GM19025 (cell line): ENCODE results near the gene MAGI3.
"Not testable (repeated sequence)": the region's sequence is repeated elsewhere in the genome, so short reads cannot be mapped to it uniquely, and the experiment has no call there.

Experiments
- ATAC-seq: cut with Tn5 transposase; IDR thresholded peaks from one replicate; pipeline ENCODE4 v1.9.1; 2021; ENCODE audit warnings: mild to moderate bottlenecking, low read depth, moderate library complexity; ENCODE audit not compliant: unreplicated experiment

The MAGI3 gene

DNA sequence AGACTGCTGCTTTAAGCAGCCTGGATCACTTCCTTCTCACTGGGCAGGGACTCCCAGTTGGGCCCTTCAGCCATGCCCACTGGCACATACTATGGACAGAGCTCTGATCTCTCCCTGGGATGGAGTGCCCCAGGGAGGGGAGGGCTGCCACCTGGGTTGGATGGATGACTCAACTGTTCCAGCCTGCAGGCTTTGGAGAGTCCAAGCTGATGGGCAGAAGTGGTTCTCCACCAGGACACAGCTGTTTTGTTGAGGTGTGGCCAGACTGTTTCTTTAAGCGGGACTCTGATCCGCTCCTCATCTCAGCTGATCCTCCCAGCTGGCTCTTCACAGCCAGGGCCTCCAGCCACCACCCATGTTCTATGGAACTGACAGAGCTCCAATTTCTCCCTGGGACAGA is 166.9 kb downstream of the MAGI3 start:
- ATAC-seq, result no peak

DNA sequence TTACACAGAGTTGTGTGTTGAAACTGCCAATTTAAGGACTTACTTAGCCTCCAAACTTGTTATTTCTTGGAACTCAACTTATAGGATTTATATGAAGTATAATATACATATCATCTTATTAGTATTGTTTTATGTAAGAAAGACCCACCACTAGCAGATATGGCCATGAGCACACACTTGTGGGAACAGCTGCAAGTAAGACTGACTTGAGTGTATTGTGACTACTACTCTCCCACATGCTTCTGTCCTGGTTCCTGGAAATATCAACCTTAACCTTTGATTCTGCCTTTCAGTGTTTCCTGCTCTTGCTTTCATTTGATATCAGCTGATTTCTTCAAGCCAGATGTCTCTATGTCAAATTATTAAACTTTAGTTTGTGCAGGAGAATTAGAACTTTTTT is 175.3 kb downstream of the MAGI3 start:
- no peak for ATAC-seq

DNA sequence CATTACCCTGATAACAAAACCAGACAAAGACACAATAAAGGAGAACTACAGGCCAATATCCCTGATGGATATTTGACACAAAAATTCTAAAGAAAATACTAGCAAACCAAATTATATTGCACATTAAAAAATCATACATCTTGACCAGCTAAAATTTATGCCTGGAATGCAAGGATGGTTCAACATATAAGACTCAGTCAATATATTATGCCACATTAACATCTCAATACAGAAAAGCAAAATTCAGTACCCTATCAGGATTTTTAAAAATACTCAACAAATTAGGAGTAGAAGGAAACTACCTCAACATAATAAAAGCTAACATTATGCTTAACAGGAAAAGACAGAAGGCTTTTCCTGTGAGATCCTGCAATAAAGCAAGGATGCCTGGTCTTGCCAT is 177.1 kb downstream of the MAGI3 start:
- ATAC-seq, result no peak

DNA sequence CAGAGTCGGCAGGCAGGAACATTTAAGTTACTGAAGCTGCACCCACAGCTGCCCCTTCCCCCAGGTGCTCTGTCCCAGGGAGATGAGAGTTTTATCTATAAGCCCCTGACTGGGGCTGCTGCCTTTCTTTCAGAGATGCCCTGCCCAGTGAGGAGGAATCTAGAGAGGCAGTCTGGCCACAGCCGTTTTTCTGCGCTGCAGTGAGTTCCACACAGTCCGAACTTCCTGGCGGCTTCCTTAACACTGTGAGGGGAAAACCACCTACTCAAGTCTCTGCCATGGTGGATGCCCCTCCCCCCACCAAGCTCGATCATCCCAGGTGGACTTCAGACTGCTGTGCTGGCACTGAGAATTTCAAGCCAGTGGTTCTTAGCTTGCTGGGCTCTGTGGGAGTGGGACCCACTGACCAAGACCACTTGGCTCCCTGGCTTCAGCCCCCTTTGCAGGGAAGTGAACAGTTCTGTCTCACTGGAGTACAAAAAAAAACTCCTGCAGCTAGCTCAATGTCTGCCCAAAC is 185.5 kb downstream of the MAGI3 start:
- not testable (repeated sequence) for ATAC-seq

DNA sequence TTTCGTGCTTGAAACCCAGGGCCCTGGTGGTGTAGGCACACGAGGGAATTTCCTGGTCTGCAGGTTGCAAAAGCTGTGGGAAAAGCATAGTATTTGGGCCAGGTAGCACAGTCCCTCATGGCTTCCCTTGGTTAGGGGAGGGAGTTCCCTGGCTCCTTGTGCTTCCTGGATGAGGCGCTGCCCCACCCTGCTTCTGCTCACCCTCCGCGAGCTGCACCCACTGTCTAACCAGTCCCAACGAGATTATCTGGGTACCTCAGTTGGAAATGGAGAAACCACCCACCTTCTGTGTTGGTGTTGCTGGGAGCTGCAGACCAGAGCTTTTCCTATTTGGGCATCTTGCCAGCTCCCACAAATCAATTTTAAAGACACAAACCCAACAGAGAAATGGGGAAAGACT is 186.0 kb downstream of the MAGI3 start:
- no peak for ATAC-seq

DNA sequence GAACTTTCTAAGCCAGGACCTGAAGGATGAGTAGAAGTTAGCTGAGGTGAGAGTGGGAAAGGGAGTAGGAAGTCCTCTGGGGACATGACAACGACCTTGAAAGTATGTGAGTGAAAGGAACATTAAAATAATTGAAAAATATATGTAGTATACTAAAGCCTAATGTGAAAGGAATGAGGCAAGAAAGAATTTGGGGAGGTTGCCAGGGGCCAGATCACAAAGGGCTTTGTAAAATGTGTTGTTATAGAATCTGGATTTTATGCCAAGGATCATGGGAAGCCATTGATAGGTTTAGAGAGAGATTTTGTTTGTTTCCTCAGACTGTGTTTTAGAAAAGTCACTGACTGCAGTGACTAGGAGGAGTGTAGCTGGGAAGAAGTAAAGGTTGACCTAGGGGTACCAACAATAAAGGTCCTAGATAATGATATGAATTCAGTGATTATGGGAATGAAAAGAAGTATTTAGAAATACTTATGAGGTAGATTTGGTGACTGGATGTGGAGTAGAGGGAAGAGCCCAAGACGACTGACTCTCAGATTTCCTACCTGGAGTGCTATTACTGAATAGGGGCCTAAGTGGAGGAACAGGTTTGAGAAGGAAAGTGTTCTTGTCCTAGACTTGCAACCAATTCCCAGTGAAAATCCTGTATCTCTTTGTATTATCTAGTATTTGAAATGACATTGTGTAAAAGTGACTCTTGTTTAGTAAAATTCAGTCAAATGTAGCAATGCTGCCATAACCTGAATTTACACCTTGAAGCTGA is 189.1 kb downstream of the MAGI3 start:
- no peak for ATAC-seq

DNA sequence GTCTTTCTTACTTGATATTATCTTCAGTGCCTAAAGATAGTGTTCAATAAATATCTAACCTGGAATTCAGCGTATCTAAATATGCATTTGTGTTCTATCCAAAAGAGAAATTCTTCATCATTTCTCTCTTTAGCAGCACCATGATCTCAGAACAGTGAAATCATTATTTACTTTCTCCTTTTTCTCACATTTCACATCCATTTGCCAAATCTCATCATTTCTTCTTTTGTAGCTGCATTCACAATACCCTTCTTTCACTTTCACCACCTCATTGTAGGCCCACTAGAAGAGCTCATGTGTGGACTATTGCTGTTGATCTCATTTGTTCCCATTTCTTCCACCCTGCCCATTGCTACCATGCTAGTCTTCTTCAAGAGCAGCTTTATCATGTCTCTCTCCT is 191.0 kb downstream of the MAGI3 start:
- ATAC-seq, result no peak

DNA sequence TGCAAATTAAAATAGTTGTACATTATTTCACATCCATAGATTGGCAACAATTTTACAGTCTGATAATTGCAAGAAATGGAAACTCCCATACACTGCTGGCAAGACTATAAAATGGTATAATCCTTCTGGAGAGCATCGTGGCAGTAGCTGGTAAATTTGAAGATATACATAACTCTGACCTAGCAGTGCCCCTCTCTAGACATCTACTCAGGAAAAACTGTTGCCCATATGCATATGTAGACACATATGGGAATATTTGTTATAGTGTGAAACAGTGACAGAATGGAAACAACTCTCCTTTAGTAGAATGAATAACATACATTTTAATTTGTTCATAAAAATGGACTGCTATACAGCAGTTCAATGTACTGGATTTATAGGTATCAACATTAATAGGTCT is 191.8 kb downstream of the MAGI3 start:
- no peak for ATAC-seq

DNA sequence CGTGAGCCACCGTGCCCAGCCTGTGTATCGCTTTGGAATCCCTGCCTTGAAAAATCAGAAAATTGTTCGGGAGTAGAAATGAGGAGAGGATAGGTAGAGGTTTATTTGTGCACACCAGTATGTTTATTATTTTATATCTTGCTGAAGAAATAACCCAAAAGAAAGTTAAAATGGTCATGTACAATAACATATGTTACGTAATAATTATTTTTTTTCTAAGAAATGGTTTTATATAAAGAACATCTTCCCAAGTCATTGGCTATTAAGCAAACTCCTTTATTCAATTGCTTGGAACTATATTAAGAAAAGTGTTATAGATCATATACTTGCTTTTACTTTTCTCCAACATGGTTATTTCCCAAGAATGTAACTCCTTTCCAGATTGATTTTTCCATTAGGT is 197.2 kb downstream of the MAGI3 start:
- no peak for ATAC-seq

DNA sequence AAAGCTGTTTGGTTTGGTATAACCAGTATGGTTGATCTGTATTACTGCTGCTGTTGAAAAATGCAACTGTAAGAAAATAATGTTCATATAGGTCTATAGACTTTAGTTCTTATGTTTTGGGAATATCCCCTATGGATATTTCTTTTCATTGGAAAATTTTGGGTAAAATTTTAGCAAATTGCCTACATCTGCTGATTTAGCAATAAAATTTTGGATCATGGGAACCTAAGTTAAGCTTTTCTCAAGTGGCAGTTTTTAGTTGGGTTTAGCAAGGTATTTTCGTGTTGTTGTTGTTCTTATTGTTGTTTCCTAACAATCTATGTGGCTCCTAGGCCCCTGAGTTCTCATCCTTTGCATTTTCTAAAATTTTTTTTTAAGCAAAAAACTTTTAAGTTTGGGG is 201.9 kb downstream of the MAGI3 start:
- no peak for ATAC-seq

DNA sequence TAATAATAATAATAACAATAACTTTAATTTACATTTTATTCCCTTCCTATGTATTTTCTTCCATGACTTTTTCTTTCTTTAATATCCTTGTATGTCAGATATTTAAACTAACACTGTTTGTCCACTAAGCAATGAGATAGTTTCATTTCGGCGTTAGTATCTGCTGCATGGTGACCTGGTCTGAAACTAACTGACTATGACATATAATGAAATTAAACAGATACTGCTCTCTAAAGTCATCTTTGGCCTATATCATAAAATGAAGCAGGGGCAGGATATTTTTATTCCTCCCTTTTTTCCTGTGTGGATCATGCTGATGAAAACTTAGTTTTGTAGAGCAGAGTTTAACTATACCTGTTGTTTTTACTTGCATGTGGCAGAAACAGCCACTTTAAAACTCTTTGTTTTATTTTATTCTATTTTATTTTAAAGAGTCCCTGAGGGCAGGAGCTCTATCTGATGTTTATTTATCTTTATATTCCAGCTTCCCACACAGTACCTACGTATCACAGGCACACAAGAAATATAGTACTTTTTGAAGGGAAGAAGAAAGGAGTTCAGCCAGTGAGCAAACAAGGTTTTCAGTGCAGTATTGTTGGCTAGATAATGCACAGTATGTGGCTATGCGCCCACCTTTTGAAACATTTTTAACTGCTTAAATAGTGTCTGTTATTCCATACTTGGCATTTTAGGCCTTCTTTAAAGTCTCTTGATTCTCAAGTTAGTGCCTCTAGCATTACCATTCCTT is 203.4 kb downstream of the MAGI3 start:
- ATAC-seq, result no peak

DNA sequence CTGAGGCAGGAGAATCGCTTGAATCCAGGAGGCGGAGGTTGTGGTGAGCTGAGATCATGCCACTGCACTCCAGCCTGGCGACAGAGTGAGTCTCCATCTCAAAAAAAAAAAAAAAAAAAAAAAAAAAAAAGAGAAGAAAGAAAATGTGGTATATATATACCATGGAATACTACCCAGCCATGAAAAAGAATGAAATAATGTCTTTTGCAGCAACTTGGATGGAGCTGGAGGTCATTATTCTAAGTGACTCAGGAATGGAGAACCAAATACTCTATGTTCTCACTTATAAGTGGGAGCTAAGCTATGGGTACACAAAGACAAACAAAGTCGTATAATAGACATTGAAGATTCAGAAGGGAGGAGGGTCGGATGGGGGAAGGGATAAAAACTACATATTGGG is 214.2 kb downstream of the MAGI3 start:
- not testable (repeated sequence) for ATAC-seq

DNA sequence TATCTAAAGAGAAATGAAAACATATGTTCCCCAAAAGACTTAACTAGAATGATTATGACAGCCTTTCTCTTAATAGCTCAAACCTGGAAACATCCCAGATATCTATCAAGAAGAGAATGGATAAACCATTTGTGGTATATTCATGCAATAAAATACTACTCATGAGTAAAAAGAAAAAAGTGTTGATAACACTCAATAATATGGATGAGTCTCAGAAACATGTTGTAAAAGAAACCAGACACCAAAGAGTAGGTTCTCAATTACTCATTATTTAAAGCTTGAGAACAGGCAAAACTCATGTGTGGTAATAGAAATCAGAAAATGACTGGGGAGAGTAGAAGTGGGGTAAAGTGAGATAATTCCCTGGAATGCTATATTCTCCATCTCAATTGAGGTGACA is 214.8 kb downstream of the MAGI3 start:
- no peak for ATAC-seq

DNA sequence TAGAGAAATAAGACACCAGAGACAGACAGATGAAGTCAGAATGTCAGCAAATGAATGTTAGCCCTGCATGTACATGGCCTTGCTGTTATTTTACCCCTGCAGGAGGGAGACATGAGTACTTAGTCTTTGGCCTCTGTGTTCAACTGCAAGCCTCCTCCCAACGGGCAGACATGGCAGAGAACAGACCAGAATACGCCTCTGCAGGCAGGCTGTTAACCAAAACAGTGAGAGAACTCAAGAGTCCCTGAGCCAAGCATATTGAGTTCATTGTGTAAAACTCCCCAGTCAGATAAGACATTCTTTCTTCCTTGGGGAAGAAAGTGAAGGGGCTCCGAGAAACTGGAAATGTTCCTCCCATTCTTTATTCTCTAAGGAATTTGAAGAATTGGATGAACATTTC is 218.1 kb downstream of the MAGI3 start:
- no peak for ATAC-seq

DNA sequence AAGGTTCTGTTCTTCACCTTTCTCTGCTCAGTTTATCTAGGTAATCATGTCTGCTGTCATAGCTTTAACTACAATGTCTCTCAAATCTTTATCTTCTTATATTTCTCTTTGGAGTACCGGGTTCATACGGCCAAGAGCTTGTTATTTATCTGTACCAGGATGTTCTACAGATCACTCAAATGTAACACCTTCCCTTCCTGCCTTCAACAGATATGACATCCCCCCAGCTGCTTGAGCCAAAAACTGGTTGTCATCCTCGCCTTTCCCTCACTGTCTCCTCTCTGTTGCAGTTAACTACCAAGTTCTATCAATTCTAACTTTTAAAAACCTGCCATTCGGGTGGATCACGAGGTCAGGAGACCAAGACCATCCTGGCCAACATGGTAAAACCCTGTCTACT is 220.1 kb downstream of the MAGI3 start:
- no peak for ATAC-seq

DNA sequence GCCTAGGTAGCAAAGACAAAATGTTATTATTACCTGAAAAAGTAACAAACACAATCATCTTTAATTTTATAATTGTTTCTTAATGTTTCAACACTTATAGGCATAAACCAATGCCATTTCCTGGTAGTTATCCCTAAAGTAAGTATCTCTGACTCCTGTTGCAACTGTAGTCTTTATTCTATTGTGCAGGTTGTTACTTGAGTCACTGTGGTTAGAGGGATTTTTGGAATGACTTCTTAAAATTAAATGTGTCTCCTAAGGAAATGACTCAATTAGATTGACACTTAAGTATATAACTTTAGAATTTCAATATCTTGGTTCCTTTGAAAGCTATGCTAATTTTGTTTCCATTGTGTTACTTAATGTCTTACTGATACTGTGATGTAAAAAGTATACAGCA is 225.1 kb downstream of the MAGI3 start:
- ATAC-seq, result no peak

DNA sequence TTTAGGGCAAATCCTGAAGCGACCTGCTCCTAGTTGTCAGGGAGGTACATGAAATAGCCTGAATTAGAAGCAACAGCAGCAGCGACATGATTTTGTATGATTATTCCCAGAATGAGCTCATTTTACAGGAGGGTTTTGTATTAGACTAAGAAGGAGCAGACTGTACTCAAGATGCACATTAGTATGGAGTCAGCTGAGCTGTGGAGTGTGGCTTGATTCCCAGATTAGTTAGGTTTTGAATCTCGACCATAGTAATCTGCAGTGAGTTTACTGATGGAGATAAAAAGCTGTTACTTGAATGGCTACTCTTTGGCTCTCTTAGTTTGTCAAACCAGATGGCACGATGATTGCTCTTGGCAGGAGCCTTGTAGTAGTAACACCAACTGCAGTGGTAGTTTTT is 225.8 kb downstream of the MAGI3 start:
- no peak for ATAC-seq

DNA sequence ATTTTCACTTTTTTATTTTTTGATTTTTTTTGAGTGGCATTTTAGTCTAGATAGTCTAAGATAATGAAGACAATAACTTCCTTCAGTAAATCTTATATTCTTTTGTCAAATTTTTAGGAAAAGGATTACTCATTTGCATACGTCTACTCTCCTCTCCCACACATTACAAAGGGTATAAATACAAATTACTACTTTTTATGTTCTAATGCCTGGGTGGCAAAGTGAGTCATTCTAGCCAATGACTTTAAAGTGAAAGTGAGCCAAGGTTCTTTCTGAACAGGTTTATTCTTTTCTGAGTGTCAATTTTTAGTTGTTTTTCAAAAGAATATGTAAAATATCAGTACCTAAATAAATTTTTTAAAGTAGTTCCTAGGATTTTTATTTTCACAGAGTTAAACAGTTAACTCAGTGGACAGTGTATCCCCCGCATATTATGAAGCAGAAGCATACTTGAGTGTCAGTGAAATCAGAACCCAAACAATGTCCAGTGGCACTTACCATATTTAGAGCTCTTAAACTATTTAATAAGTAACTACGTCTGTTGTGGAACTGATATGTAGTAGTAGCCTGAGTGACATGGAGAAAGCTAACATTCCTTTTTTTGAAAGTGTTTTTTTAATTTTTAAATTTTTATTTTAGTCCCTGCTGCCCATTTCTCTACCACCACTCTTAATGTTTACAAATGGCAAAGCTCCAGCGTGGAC is 227.3 kb downstream of the MAGI3 start:
- no peak for ATAC-seq

DNA sequence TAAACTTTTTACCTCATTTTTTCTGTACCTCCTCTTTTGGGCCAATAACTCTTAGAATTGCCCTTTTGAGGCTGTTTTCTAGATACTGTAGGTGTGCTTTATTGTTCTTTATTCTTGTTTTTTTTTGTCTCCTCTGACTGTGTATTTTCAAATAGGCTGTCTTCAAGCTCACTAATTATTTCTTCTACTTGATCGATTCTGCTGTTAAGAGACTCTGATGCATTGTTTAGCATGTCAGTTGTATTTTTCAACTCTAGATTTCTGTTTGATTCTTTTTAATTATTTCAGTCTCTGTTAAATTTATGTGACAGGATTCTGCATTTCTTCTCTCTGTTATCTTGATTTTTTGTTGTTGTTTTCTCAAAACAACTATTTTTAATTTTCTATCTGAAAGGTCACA is 238.7 kb downstream of the MAGI3 start:
- ATAC-seq, result no peak

DNA sequence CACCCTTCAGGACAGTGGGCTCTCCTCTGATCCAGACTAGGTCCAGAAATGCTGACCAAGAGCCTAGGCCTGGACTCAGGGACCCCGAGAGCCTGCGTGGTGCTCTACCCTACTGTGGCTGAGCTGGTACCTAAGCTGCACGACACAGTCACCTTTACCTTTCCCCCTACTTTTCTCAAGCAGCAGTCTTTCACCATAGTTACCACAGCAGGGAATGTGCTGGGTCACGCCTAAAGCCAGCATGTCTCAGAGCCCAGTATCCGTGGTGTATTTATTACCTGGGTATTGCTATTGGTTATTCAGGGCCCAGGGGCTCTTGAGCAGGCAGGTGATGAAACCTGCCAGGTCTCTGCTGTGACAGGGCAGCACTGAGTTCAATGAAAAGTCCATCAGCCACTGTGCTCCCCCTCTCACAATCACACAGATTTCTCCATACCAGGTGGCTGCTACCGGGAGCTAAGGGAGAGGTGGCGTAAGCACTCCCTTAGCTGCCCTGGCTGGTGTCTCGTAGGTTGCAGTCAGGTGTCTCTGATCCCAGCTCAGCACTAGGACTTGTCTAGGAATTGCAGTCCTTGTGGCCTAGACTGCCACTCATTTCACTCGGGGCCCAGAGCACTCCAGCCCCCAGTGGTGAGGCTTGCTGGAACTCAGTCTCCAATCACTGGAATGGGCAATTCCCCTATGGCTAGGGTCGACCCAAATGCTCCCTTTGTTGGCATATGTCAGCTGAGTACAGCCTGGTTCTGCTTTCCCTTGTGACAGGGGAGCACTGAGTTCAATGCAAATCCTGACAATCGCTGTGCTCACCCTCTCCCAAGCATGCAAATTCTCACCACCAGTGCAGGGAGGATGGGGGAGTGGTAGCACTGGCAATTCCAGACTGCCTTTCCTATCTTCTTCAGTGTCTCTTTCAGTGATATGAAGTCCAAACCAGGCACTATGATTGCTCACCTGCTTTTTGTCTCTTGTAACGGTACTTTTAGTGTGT is 240.3 kb downstream of the MAGI3 start:
- no peak for ATAC-seq
